GM21619 (cell line): ENCODE data around the gene STAT1.

Source experiments
- ATAC-seq: cut with Tn5 transposase; IDR thresholded peaks from one replicate; pipeline ENCODE4 v1.9.1; 2021; ENCODE audit not compliant: unreplicated experiment

The STAT1 gene

GRCh38 chr2:191032588-191033429 lies 18.8 kb upstream of the STAT1 start:
- ATAC-seq = no peak

GRCh38 chr2:191031256-191031655 lies 17.3 kb upstream of the STAT1 start:
- no peak for ATAC-seq

GRCh38 chr2:191030521-191031154 lies 16.7 kb upstream of the STAT1 start:
- peak; percentile 97 for ATAC-seq

- no peak for ATAC-seq
Observed at GRCh38 chr2:191029280-191029950, 15.4 kb upstream of the STAT1 start.

GRCh38 chr2:191026377-191026776 lies 12.4 kb upstream of the STAT1 start:
- ATAC-seq = no peak

- ATAC-seq = no peak
Observed at GRCh38 chr2:191025135-191025534, 11.2 kb upstream of the STAT1 start.

- no peak for ATAC-seq
Observed at GRCh38 chr2:191023235-191023679, 9.3 kb upstream of the STAT1 start.

- ATAC-seq = peak; percentile 13
Observed at GRCh38 chr2:191020742-191021381, 6.9 kb upstream of the STAT1 start.

- ATAC-seq = peak; percentile 60
Observed at GRCh38 chr2:191020221-191020741, 6.3 kb upstream of the STAT1 start.

GRCh38 chr2:191019376-191019775 lies 5.4 kb upstream of the STAT1 start:
- ATAC-seq = no peak

GRCh38 chr2:191018643-191019119 lies 4.7 kb upstream of the STAT1 start:
- peak; percentile 17 for ATAC-seq

- no peak for ATAC-seq
Observed at GRCh38 chr2:191018048-191018447, 4.1 kb upstream of the STAT1 start.

GRCh38 chr2:191015831-191016230 lies 1.9 kb upstream of the STAT1 start:
- no peak for ATAC-seq

- no peak for ATAC-seq
Observed at GRCh38 chr2:191015239-191015638, 1.3 kb upstream of the STAT1 start.

- no peak for ATAC-seq
Observed at GRCh38 chr2:191014653-191015020, 666 bp upstream of the STAT1 start.

- ATAC-seq = no peak
Observed at GRCh38 chr2:191013682-191013931, 364 bp downstream of the STAT1 start.

GRCh38 chr2:191012845-191013681 lies 908 bp downstream of the STAT1 start:
- ATAC-seq = no peak

GRCh38 chr2:191012346-191012745 lies 1.6 kb downstream of the STAT1 start:
- no peak for ATAC-seq

- ATAC-seq = no peak
Observed at GRCh38 chr2:191010887-191011885, 2.8 kb downstream of the STAT1 start.
